MM.1S (cell line): ENCODE data around the gene DYNC1I1.

ENCODE experiments used
- EZH2 ChIP-seq: fragments of 300-600 bp; sonication (generic); optimal IDR thresholded peaks from 2 replicates; pipeline ENCODE3; 2017; ENCODE audit warnings: low read depth, mild to moderate bottlenecking, antibody characterized with exemption, low read length, mixed read lengths
- EZH2phosphoT487 ChIP-seq: fragments of 300-600 bp; sonication (generic); IDR thresholded peaks from 2 replicates; pipeline ENCODE4 v1.6.1; 2018; ENCODE audit warnings: antibody characterized with exemption, low read length
- TF ChIP-seq, protein P1 (sequence below): fragments of 300-600 bp; sonication (generic); IDR thresholded peaks from 2 replicates; pipeline ENCODE4 v1.5.1; 2016; ENCODE audit warnings: antibody characterized with exemption, low read length, mixed read lengths

DNA sequence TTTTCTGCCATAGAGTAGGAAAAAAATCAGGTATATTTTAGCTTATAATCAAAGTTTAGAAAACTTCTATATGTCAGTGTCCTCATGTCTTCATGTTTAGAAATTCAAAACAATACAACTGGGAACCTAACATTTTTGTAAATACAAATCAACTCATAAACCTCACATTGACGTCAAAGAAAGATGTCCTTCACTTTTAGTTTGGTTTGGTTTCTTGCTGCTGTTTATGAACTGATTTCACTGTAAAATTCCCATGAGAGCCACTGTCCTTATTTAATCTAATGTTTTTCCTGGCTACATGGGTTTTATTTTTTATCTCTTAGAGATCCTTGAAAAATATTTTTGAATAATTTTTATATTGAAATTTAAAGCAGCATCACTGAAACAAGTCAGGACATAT lies 208.4 kb downstream of the DYNC1I1 start:
- TF ChIP-seq, protein P1, sequence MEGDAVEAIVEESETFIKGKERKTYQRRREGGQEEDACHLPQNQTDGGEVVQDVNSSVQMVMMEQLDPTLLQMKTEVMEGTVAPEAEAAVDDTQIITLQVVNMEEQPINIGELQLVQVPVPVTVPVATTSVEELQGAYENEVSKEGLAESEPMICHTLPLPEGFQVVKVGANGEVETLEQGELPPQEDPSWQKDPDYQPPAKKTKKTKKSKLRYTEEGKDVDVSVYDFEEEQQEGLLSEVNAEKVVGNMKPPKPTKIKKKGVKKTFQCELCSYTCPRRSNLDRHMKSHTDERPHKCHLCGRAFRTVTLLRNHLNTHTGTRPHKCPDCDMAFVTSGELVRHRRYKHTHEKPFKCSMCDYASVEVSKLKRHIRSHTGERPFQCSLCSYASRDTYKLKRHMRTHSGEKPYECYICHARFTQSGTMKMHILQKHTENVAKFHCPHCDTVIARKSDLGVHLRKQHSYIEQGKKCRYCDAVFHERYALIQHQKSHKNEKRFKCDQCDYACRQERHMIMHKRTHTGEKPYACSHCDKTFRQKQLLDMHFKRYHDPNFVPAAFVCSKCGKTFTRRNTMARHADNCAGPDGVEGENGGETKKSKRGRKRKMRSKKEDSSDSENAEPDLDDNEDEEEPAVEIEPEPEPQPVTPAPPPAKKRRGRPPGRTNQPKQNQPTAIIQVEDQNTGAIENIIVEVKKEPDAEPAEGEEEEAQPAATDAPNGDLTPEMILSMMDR = no peak
- TF ChIP-seq EZH2 = no peak
- TF ChIP-seq EZH2phosphoT487 = no peak
